Fibroblast of lung (primary cell): Measurements from ENCODE around the gene NUMBL. TPM values are rescaled to one million over a fixed set of nuclear protein-coding genes. Genes with fewer than 3 reads are reported as not detected.

ENCODE experiments used
- DNase-seq, 2 donors: peaks; one replicate each; pipeline versions ENCODE4 v3.0.0 to v3.0.0-alpha.2; 2010; ENCODE audit warnings: low read depth in 2 of 2
- H2AFZ ChIP-seq: 2 replicates; pipeline ENCODE4 v1.5.1; 2012; ENCODE audit warnings: low read length, control low read depth, inconsistent platforms
- H3K27ac ChIP-seq: 2 replicates; pipeline ENCODE4 v1.5.1; 2011; ENCODE audit warnings: low read length, control low read depth; ENCODE audit not compliant: insufficient read depth
- H3K27me3 ChIP-seq: 2 replicates; pipeline ENCODE4 v1.5.1; 2011; ENCODE audit warnings: mild to moderate bottlenecking, low read length; ENCODE audit not compliant: control insufficient read depth, insufficient read depth
- H3K36me3 ChIP-seq: 2 replicates; pipeline ENCODE4 v1.5.1; 2011; ENCODE audit warnings: low read length; ENCODE audit not compliant: control insufficient read depth, insufficient read depth
- H3K4me1 ChIP-seq: 2 replicates; pipeline ENCODE4 v1.5.1; 2011; ENCODE audit warnings: low read length; ENCODE audit not compliant: control insufficient read depth, insufficient read depth; ENCODE audit errors: extremely low read depth
- H3K4me2 ChIP-seq: 2 replicates; pipeline ENCODE4 v1.5.1; 2011; ENCODE audit warnings: low read length, control low read depth; ENCODE audit not compliant: insufficient read depth; ENCODE audit errors: extremely low read depth
- H3K4me3 ChIP-seq, 4 experiments: fragments of 200-600 bp in 1 of 4; sonication (generic) in 1 of 4; replicated peaks in 1 of 4; 2 replicates each; pipeline ENCODE4 v1.5.1; 2011 to 2016; ENCODE audit warnings: low read length in 4 of 4, low read depth in 3 of 4, mild to moderate bottlenecking in 3 of 4, control low read depth in 2 of 4, inconsistent platforms in 1 of 4, mixed read lengths in 1 of 4; ENCODE audit not compliant: insufficient read depth in 1 of 4; ENCODE audit errors: control extremely low read depth in 1 of 4
- H3K79me2 ChIP-seq: 2 replicates; pipeline ENCODE4 v1.5.1; 2012; ENCODE audit warnings: mild to moderate bottlenecking, low read length, inconsistent platforms; ENCODE audit not compliant: control insufficient read depth, insufficient read depth
- H3K9ac ChIP-seq: 2 replicates; pipeline ENCODE4 v1.5.1; 2011; ENCODE audit warnings: mild to moderate bottlenecking, low read length, control low read depth; ENCODE audit not compliant: insufficient read depth
- H3K9me3 ChIP-seq: 2 replicates; pipeline ENCODE4 v1.5.1; 2012; ENCODE audit warnings: low read depth, low read length; ENCODE audit not compliant: control insufficient read depth, insufficient read depth
- H4K20me1 ChIP-seq: 2 replicates; pipeline ENCODE4 v1.5.1; 2011; ENCODE audit warnings: low read length; ENCODE audit not compliant: control insufficient read depth, insufficient read depth; ENCODE audit errors: extremely low read depth
- CTCF ChIP-seq, 2 donors: IDR thresholded peaks in 1 of 2; conservative IDR thresholded peaks in 1 of 2; 1 replicate in 1 of 2; 2 replicates in 1 of 2; pipeline ENCODE4 v1.5.1; 2011 to 2012; ENCODE audit warnings: low read length in 2 of 2, control low read depth in 1 of 2, inconsistent platforms in 1 of 2, low read depth in 1 of 2, mild to moderate bottlenecking in 1 of 2
- EZH2 ChIP-seq: IDR thresholded peaks from 2 replicates; pipeline ENCODE4 v1.5.1; 2012; ENCODE audit warnings: low read length, control low read depth, mild to moderate bottlenecking; ENCODE audit errors: missing control alignments
- polyA plus RNA-seq, 2 donors: library from polyadenylated mRNA; depleted of rRNA in 1 of 2; stranded (reverse) in 1 of 2; unstranded in 1 of 2; fragments of >200 nt; gene quantifications; 2 replicates each; pipeline ENCODE4 v1.2.1, GENCODE V29; 2011 to 2012; ENCODE audit warnings: missing spikeins in 1 of 2
- total RNA-seq: library from RNA; depleted of rRNA; stranded (reverse); fragments of >200 nt; gene quantifications from 2 replicates; pipeline ENCODE4 v1.2.1, GENCODE V29; 2014

NUMBL gene
- total and polyA plus RNA-seq, 2 donors (not counting 1 experiment from before 2014, with no cell fraction given): 28.2 to 33.4 TPM

DNA sequence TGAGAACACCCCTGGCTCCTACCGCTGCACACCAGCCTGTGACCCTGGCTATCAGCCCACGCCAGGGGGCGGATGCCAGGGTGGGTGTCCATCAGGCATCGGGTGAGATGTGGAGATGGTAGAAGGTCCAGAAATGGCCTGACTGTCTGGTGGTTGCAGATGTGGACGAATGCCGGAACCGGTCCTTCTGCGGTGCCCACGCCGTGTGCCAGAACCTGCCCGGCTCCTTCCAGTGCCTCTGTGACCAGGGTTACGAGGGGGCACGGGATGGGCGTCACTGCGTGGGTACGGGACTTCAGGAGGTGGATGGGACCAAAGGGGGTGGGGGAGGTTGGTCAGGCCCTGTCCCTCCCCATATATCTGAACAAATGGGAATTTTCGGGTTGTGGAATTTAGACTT is 73.5 kb downstream of the NUMBL start:
- Histone ChIP-seq H3K27me3 (no peaks in the 10 kb centered on the region), H3K36me3 (peaks cover 6% of the 10 kb centered on the region), H4K20me1 (no peaks in the 10 kb centered on the region), H3K4me3 (no peak overlapping the region), H2AFZ (no peak overlapping the region), H3K9ac (no peak overlapping the region), H3K27ac (no peak overlapping the region), H3K79me2 (no peaks in the 10 kb centered on the region), H3K9me3 (no peaks in the 10 kb centered on the region), H3K4me2 (no peak overlapping the region), H3K4me1 (peaks cover 6% of the 10 kb centered on the region)
- TF ChIP-seq CTCF (conservative IDR thresholded peaks at IDR 0.05 in 1 of 2, IDR thresholded peaks at IDR 0.05 in 1 of 2; ENCODE audit: low read depth in 1 of 2, low read length in 2 of 2): no peak
- no peak for TF ChIP-seq EZH2
- no peak for DNase-seq

DNA sequence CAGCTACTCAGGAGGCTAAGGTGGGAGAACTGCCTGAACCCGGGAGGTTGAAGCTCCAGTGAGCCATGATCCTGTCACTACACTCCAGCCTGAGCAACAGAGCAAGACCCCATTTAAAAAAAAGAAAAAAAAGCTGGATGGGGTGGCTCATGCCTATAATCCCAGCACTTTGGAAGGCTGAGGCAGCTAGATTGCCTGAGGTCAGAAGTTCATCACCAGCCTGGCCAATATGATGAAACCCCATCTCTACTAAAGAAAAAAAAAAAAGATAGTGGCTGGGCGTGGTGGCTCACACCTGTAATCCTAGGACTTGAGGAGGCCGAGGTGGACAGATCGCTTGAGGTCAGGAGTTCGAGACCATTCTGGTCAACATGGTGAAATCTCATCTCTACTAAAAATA is 74.3 kb downstream of the NUMBL start:
- no peak overlapping the region for H3K9ac ChIP-seq
- H3K4me2 ChIP-seq: no peak overlapping the region
- no peaks in the 10 kb centered on the region for H3K27me3 ChIP-seq
- no peak overlapping the region for H2AFZ ChIP-seq
- H3K9me3 ChIP-seq: no peaks in the 10 kb centered on the region
- H3K27ac ChIP-seq: no peak overlapping the region
- no peaks in the 10 kb centered on the region for H3K79me2 ChIP-seq
- H3K4me3 ChIP-seq: no peak overlapping the region
- H4K20me1 ChIP-seq: no peaks in the 10 kb centered on the region
- H3K36me3 ChIP-seq: peaks cover 4% of the 10 kb centered on the region
- peaks cover 6% of the 10 kb centered on the region for H3K4me1 ChIP-seq
- DNase-seq: no peak
- no peak for TF ChIP-seq EZH2
- no peak for TF ChIP-seq CTCF (conservative IDR thresholded peaks at IDR 0.05 in 1 of 2, IDR thresholded peaks at IDR 0.05 in 1 of 2; ENCODE audit: low read depth in 1 of 2, low read length in 2 of 2)

Other genes starting within 250 kb of the NUMBL start
- 22.3 and 23.6 TPM in 2 replicates for gene SERTAD3, start 246.3 kb downstream of the NUMBL start, total RNA-seq
- 15.1 and 24.8 TPM in 2 replicates for gene SERTAD3, start 246.3 kb downstream of the NUMBL start, polyA plus RNA-seq
- gene BLVRB, start 224.9 kb downstream of the NUMBL start, total RNA-seq: 105 and 145 TPM in 2 replicates
- 40.0 and 50.8 TPM in 2 replicates for gene BLVRB, start 224.9 kb downstream of the NUMBL start, polyA plus RNA-seq
- gene SPTBN4, start 223.7 kb downstream of the NUMBL start, total RNA-seq: 3.9 and 6.6 TPM in 2 replicates
- 1.3 and 2.0 TPM in 2 replicates for gene SPTBN4, start 223.7 kb downstream of the NUMBL start, polyA plus RNA-seq
- gene SHKBP1, start 113.8 kb downstream of the NUMBL start, total RNA-seq: 22.3 and 43.4 TPM in 2 replicates
- gene SHKBP1, start 113.8 kb downstream of the NUMBL start, polyA plus RNA-seq: 35.6 and 43.2 TPM in 2 replicates
- 46.4 and 60.9 TPM in 2 replicates for gene LTBP4, start 89.3 kb downstream of the NUMBL start, total RNA-seq
- 29.6 and 31.7 TPM in 2 replicates for gene LTBP4, start 89.3 kb downstream of the NUMBL start, polyA plus RNA-seq
- 28.0 and 43.4 TPM in 2 replicates for gene COQ8B, start 26.2 kb upstream of the NUMBL start, total RNA-seq
- 13.7 and 16.7 TPM in 2 replicates for gene COQ8B, start 26.2 kb upstream of the NUMBL start, polyA plus RNA-seq
- gene ITPKC, start 26.5 kb upstream of the NUMBL start, total RNA-seq: 19.5 and 23.1 TPM in 2 replicates
- gene ITPKC, start 26.5 kb upstream of the NUMBL start, polyA plus RNA-seq: 6.5 TPM in 2 replicates
- 0.51 and 1.8 TPM in 2 replicates for gene ACTMAP, start 59.8 kb upstream of the NUMBL start, total RNA-seq
- gene ACTMAP, start 59.8 kb upstream of the NUMBL start, polyA plus RNA-seq: 2.2 and 2.5 TPM in 2 replicates
- 22.1 and 41.9 TPM in 2 replicates for gene SNRPA, start 60.6 kb upstream of the NUMBL start, total RNA-seq
- 74.4 and 134 TPM in 2 replicates for gene SNRPA, start 60.6 kb upstream of the NUMBL start, polyA plus RNA-seq
- gene MIA, start 84.9 kb upstream of the NUMBL start, total RNA-seq: 0.26 TPM in 1 of 2 replicates, not detected in the other
- 0.99 TPM in 1 of 2 replicates, not detected in the other for gene MIA, start 84.9 kb upstream of the NUMBL start, polyA plus RNA-seq
- 4.4 and 10.6 TPM in 2 replicates for gene RAB4B, start 87.6 kb upstream of the NUMBL start, total RNA-seq
- 11.8 and 12.8 TPM in 2 replicates for gene RAB4B, start 87.6 kb upstream of the NUMBL start, polyA plus RNA-seq
- 83.2 and 106 TPM in 2 replicates for gene EGLN2, start 108.5 kb upstream of the NUMBL start, total RNA-seq
- gene EGLN2, start 108.5 kb upstream of the NUMBL start, polyA plus RNA-seq: 27.3 and 33.9 TPM in 2 replicates
- not detected in 2 replicates for gene CYP2A6, start 159.8 kb upstream of the NUMBL start, total RNA-seq
- gene CYP2A6, start 159.8 kb upstream of the NUMBL start, polyA plus RNA-seq: not detected in 2 replicates
- gene CYP2A7, start 191.6 kb upstream of the NUMBL start, total RNA-seq: not detected in 2 replicates
- not detected in 2 replicates for gene CYP2A7, start 191.6 kb upstream of the NUMBL start, polyA plus RNA-seq